ENCODE measurements around the gene NDUFS7. TPM values are rescaled to one million over a fixed set of nuclear protein-coding genes. Genes with fewer than 3 reads are reported as not detected.

NDUFS7 gene
- total and polyA plus RNA-seq, 2 donors (not counting 3 experiments of a cell fraction or from before 2014, with no cell fraction given): 101 to 224 TPM

DNA sequence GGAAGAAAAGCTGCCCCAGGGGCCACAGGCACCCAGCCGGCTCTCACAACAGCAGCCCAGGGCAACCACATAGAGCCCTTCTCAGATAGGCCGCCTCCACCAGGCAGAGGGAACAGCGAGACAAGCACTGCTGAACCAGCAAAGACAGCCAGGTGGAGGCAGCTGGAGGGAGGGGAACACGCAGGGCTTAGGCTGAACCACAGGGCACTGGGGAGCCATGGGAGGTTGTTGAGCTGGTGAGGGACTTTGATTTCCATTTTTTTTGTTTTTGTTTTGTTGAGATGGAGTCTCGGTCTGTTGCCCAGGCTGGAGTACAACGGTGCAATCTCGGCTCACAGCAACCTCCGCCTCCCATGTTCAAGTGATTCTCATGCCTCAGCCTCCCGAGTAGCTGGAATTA, 14.1 kb downstream of the NDUFS7 start:
- Histone ChIP-seq H3K4me3 (replicated peaks in 1 of 3; ENCODE audit: insufficient read depth in 1 of 3, low read depth in 1 of 3, low read length in 3 of 3) (no peak overlapping the region), H3K9me1 (replicated peaks; ENCODE audit: control insufficient read depth, extremely low read depth, insufficient read depth, low read length) (no peaks in the 10 kb centered on the region), H3K9ac (replicated peaks; ENCODE audit: extremely low read depth, insufficient read depth, low read length) (no peak overlapping the region), H3K9me3 (replicated peaks; ENCODE audit: control insufficient read depth, insufficient read depth, low read length) (no peaks in the 10 kb centered on the region), H3K36me3 (ENCODE audit: control insufficient read depth in 2 of 2, extremely low read depth in 1 of 2, insufficient read depth in 2 of 2, low read length in 2 of 2) (peaks cover 0 to 3% of the 10 kb centered on the region in 2 experiments), H3K4me2 (ENCODE audit: insufficient read depth, low read length) (no peak overlapping the region), H2AFZ (ENCODE audit: low read depth, low read length) (no peak overlapping the region), H3K27ac (ENCODE audit: insufficient read depth, low read depth, low read length) (no peak overlapping the region), H3K27me3 (ENCODE audit: control insufficient read depth in 2 of 2, insufficient read depth in 2 of 2, low read length in 2 of 2) (no peaks in the 10 kb centered on the region), H4K20me1 (replicated peaks; ENCODE audit: control insufficient read depth, extremely low read depth, insufficient read depth, low read length) (no peaks in the 10 kb centered on the region), H3K79me2 (ENCODE audit: control insufficient read depth, insufficient read depth, low read length) (no peaks in the 10 kb centered on the region), H3K4me1 (ENCODE audit: control insufficient read depth, extremely low read depth, insufficient read depth, low read length) (peaks cover 12% of the 10 kb centered on the region)
- no TSS peak for BruUV-seq (replicated peaks)
- ChIA-PET POLR2A (no interaction called here), CTCF (interaction anchor here (0.8 kb wide), 1 partner anchor 153 kb away, joined by 4 read pairs; no protein-coding TSS in a partner anchor)
- intact Hi-C loops (cut with micrococcal nuclease) (no loop called here), dilution Hi-C loops (cut with MboI; ENCODE audit: extremely low pct_ligation_motif_present, low sequenced_read_pairs) (no loop called here)
- TF ChIP-seq GATA2 (IDR thresholded peaks at IDR 0.05; ENCODE audit: insufficient read depth, insufficient read length, low read depth, low read length): no peak
- TF ChIP-seq EZH2 (IDR thresholded peaks at IDR 0.05; ENCODE audit: borderline replicate concordance, low read depth, low read length, severe bottlenecking): no peak
- no peak for TF ChIP-seq POLR2AphosphoS5 (IDR thresholded peaks at IDR 0.05; ENCODE audit: insufficient read depth, low read depth, low read length)
- TF ChIP-seq, protein P1, sequence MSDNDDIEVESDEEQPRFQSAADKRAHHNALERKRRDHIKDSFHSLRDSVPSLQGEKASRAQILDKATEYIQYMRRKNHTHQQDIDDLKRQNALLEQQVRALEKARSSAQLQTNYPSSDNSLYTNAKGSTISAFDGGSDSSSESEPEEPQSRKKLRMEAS (IDR thresholded peaks at IDR 0.05; ENCODE audit: insufficient read depth, insufficient read length): no peak
- no peak for TF ChIP-seq MYC (IDR thresholded peaks at IDR 0.05; ENCODE audit: low read depth, low read length)
- TF ChIP-seq, protein P2, sequence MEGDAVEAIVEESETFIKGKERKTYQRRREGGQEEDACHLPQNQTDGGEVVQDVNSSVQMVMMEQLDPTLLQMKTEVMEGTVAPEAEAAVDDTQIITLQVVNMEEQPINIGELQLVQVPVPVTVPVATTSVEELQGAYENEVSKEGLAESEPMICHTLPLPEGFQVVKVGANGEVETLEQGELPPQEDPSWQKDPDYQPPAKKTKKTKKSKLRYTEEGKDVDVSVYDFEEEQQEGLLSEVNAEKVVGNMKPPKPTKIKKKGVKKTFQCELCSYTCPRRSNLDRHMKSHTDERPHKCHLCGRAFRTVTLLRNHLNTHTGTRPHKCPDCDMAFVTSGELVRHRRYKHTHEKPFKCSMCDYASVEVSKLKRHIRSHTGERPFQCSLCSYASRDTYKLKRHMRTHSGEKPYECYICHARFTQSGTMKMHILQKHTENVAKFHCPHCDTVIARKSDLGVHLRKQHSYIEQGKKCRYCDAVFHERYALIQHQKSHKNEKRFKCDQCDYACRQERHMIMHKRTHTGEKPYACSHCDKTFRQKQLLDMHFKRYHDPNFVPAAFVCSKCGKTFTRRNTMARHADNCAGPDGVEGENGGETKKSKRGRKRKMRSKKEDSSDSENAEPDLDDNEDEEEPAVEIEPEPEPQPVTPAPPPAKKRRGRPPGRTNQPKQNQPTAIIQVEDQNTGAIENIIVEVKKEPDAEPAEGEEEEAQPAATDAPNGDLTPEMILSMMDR (IDR thresholded peaks at IDR 0.05; ENCODE audit: extremely low read depth in 1 of 2, insufficient read depth in 1 of 2, low read depth in 1 of 2, low read length in 2 of 2): no peak
- TF ChIP-seq JUN (IDR thresholded peaks at IDR 0.05; ENCODE audit: borderline replicate concordance, insufficient read depth, insufficient read length, low read depth): no peak
- no peak for TF ChIP-seq POLR2A (IDR thresholded peaks at IDR 0.05; ENCODE audit: low read depth, low read length)
- no peak for TF ChIP-seq FOS (IDR thresholded peaks at IDR 0.05; ENCODE audit: borderline replicate concordance, insufficient read depth, low read length)
- FAIRE-seq (no peak), DNase-seq (ENCODE audit: low read depth, low spot score) (no peak)
